ENCODE results near the gene PITPNC1. TPM values are rescaled to one million over a fixed set of nuclear protein-coding genes. Genes with fewer than 3 reads are reported as not detected.

Gene PITPNC1
- polyA plus RNA-seq, 1 experiment = 9.1 TPM

DNA sequence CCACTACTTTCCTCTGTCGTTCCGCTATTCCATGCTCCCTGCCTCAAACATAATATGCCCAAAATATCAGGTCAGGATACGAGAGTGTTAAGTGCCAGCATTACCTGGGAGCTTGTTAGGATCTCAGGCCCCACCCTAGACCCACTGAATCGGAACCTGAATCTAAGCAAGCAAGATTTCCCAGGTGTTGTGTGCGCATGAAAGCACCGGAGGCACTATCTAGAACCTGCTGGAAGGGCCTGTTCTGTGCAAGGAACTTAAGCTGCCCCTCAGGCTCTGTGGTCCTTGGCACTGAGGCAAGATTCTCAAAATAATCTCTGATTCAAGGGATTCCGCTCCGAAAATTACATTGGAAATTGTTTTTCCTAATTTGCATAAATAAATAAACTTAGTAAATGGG lies 233.0 kb downstream of the PITPNC1 start:
- CTCF ChIA-PET = interaction anchor here (1.2 kb wide), 1 partner anchor 223 kb away, joined by 3 read pairs; no protein-coding TSS in a partner anchor
- TF ChIP-seq, protein P1, sequence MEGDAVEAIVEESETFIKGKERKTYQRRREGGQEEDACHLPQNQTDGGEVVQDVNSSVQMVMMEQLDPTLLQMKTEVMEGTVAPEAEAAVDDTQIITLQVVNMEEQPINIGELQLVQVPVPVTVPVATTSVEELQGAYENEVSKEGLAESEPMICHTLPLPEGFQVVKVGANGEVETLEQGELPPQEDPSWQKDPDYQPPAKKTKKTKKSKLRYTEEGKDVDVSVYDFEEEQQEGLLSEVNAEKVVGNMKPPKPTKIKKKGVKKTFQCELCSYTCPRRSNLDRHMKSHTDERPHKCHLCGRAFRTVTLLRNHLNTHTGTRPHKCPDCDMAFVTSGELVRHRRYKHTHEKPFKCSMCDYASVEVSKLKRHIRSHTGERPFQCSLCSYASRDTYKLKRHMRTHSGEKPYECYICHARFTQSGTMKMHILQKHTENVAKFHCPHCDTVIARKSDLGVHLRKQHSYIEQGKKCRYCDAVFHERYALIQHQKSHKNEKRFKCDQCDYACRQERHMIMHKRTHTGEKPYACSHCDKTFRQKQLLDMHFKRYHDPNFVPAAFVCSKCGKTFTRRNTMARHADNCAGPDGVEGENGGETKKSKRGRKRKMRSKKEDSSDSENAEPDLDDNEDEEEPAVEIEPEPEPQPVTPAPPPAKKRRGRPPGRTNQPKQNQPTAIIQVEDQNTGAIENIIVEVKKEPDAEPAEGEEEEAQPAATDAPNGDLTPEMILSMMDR (IDR thresholded peaks at IDR 0.05; ENCODE audit: low read depth, low read length) = no peak

DNA sequence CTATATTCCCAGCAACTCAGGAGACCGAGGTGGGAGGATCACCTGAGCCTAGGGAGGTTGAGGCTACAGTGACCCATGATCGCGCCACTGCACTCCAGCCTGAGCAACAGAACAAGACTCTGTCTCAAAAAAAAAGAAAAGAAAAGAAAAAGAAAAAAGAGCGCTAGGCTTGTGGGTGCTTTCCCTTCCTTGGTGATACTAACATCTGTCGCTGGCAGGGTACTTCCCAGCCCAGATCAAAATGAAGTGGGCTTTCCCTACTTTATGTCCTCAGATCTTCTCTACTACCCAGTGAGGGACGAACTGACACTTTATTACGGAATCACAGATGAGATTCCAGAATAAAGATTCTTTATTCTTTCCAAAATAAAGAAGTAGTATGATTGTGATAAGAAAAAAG lies 236.9 kb downstream of the PITPNC1 start:
- POLR2A ChIA-PET = no interaction called here

More for the DNA sequence above, 233.0 kb downstream of the PITPNC1 start:
- H3K27ac ChIP-seq (ENCODE audit: low read depth, low read length) = no peak overlapping the region
- H3K9me3 ChIP-seq (ENCODE audit: control insufficient read depth, insufficient read depth, low read length) = no peaks in the 10 kb centered on the region
- H3K4me3 ChIP-seq (ENCODE audit: low read depth, low read length) = no peak overlapping the region
- POLR2A ChIA-PET = interaction anchor here (0.7 kb wide), 1 partner anchor 46 kb away, joined by 6 read pairs; no protein-coding TSS in a partner anchor
- H3K27me3 ChIP-seq (ENCODE audit: control insufficient read depth, insufficient read depth, low read length) = no peaks in the 10 kb centered on the region
- DNase-seq (ENCODE audit: low read depth, low spot score) = no peak

DNA sequence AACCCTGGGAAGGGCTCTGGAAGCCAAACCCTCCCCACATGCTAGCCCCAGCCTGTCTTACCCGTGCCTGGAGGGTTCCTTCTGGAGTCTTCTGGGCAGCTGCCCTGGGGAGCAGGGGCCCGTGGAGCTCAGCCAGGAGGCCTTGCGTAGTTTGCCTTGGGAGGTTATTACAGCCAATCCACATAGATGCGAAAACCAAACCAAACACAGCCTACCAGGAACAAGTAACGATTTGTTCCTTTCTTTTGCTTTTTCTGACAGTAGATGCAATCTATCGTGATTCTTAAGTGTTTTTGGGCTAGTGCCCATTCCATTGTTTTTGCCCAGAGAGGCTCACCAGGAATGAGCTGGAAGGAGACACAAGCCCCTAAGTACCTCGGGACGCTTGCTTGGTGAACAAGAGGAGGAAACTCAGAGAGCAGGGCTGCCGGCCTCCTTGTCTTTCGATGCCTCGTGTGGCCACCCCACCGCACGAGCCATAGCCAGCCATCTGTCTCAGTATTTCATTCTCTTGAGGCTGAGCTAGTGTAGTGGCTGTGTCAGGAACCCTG lies 238.0 kb downstream of the PITPNC1 start:
- Histone ChIP-seq H3K27me3 (ENCODE audit: control insufficient read depth, insufficient read depth, low read length) (no peaks in the 10 kb centered on the region), H3K4me3 (ENCODE audit: low read depth, low read length) (no peak overlapping the region), H3K27ac (ENCODE audit: low read depth, low read length) (no peak overlapping the region), H3K9me3 (ENCODE audit: control insufficient read depth, insufficient read depth, low read length) (no peaks in the 10 kb centered on the region)
- ChIA-PET POLR2A (no interaction called here), CTCF (no interaction called here)
- TF ChIP-seq, protein P1 (IDR thresholded peaks at IDR 0.05; ENCODE audit: low read depth, low read length) = no peak
- DNase-seq (ENCODE audit: low read depth, low spot score) = no peak

More for the DNA sequence above, 236.9 kb downstream of the PITPNC1 start:
- no peak for DNase-seq (ENCODE audit: low read depth, low spot score)
- no peaks in the 10 kb centered on the region for H3K27me3 ChIP-seq (ENCODE audit: control insufficient read depth, insufficient read depth, low read length)
- H3K27ac ChIP-seq (ENCODE audit: low read depth, low read length) = no peak overlapping the region
- TF ChIP-seq, protein P1 (IDR thresholded peaks at IDR 0.05; ENCODE audit: low read depth, low read length) = no peak
- no peaks in the 10 kb centered on the region for H3K9me3 ChIP-seq (ENCODE audit: control insufficient read depth, insufficient read depth, low read length)
- CTCF ChIA-PET = no interaction called here
- no peak overlapping the region for H3K4me3 ChIP-seq (ENCODE audit: low read depth, low read length)

DNA sequence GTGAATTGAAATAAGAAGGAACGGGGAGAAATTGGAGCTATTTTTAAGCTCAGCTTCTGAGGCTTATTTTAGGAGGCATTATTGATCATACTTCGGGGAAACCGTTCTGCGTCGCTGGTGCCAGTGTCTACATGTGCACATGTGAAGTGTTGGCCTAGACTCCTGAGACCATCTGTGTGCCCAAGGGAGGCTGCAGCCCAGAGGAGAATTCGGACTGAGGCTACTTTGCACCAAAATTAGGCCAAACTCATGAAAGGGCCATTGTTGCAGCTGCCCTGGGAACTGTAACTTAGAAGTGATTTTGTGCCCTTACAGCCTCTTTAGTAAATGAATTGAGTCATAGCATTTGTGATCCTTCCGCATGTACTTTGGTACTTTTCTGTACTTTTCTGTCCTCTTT lies 238.7 kb downstream of the PITPNC1 start:
- POLR2A ChIA-PET = no interaction called here
- TF ChIP-seq, protein P1 (IDR thresholded peaks at IDR 0.05; ENCODE audit: low read depth, low read length) = no peak
- Histone ChIP-seq H3K9me3 (ENCODE audit: control insufficient read depth, insufficient read depth, low read length) (no peaks in the 10 kb centered on the region), H3K4me3 (ENCODE audit: low read depth, low read length) (no peak overlapping the region), H3K27me3 (ENCODE audit: control insufficient read depth, insufficient read depth, low read length) (no peaks in the 10 kb centered on the region), H3K27ac (ENCODE audit: low read depth, low read length) (no peak overlapping the region)
- no peak for DNase-seq (ENCODE audit: low read depth, low spot score)
- CTCF ChIA-PET = no interaction called here

DNA sequence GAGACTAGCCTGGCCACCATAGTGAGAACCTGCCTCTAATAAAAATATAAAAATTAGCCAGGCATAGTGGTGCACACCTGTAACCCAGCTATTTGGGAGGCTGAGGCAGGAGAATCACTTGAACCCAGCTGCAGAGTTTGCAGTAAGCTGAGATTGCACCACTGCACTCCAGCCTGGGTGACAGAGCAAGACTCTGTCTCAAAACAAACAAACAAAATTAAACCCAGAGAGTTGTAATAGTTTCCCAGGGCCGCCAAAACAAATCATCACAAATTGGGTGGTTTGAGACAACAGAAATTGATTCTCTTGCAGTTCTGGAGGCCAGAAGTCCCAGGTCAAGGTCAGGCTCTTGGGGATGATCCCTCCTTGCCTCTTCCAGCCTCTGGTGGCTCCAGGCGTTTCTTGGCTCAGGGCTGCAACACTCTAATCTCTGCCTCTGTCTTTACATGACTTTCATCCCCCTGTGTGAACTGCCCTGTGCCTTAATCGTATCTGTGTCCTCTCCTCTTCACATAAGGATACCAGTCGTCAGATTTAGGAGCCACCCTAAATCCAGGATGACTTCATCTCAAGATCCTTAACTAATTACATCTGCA lies 240.3 kb downstream of the PITPNC1 start:
- CTCF ChIA-PET = no interaction called here
- no peak overlapping the region for H3K4me3 ChIP-seq (ENCODE audit: low read depth, low read length)
- POLR2A ChIA-PET = no interaction called here
- H3K27me3 ChIP-seq (ENCODE audit: control insufficient read depth, insufficient read depth, low read length) = no peaks in the 10 kb centered on the region
- no peaks in the 10 kb centered on the region for H3K9me3 ChIP-seq (ENCODE audit: control insufficient read depth, insufficient read depth, low read length)
- no peak overlapping the region for H3K27ac ChIP-seq (ENCODE audit: low read depth, low read length)
- TF ChIP-seq, protein P1 (IDR thresholded peaks at IDR 0.05; ENCODE audit: low read depth, low read length) = no peak
- no peak for DNase-seq (ENCODE audit: low read depth, low spot score)
